IMR-90 (cell line): ENCODE data around the gene ENPP3. TPM values are rescaled to one million over a fixed set of nuclear protein-coding genes. Genes with fewer than 3 reads are reported as not detected.

Experiments
- ATAC-seq: fragments of 200-7000 bp; cut with Tn5 transposase; 2 replicates; pipeline ENCODE4 v1.9.1; 2020; ENCODE audit warnings: low read depth, mild to moderate bottlenecking, moderate library complexity
- BruUV-seq: library from RNA; stranded (reverse); fragments of 400-500 nt; replicated peaks from 2 replicates; lab custom pipeline; 2021; lab: Mats Ljungman, UMichigan
- CTCF ChIA-PET: fragments of 300-600 bp; formaldehyde crosslinking; extraction: SDS; loops from one replicate; lab custom pipeline; 2021; ENCODE audit warnings: antibody characterized with exemption; lab: Yijun Ruan, JAX
- POLR2A ChIA-PET: fragments of 300-600 bp; sonication (Branson Sonifier 250); formaldehyde crosslinking; loops from one replicate; lab custom pipeline; 2022; ENCODE audit warnings: antibody characterized with exemption; ENCODE audit not compliant: unreplicated experiment; lab: Charles Lee
- DNase-seq: peaks from one replicate; pipeline ENCODE4 v3.0.0; 2013
- H2AFZ ChIP-seq: replicated peaks from 2 replicates; pipeline ENCODE3; 2013; ENCODE audit warnings: low read length, mild to moderate bottlenecking; ENCODE audit not compliant: poor library complexity
- H2AK5ac ChIP-seq: 2 replicates; pipeline ENCODE4 v1.6.1; 2013; ENCODE audit warnings: low read depth, low read length, inconsistent platforms
- H2AK9ac ChIP-seq: replicated peaks from 2 replicates; pipeline ENCODE3; 2013; ENCODE audit warnings: mild to moderate bottlenecking, low read depth, low read length, moderate library complexity; ENCODE audit not compliant: poor library complexity
- H2BK120ac ChIP-seq: 2 replicates; pipeline ENCODE4 v1.6.1; 2013; ENCODE audit warnings: low read depth, low read length, inconsistent platforms
- H2BK15ac ChIP-seq: 3 replicates; pipeline ENCODE4 v1.6.1; 2013; ENCODE audit warnings: low read depth, low read length, inconsistent platforms
- H2BK20ac ChIP-seq: 2 replicates; pipeline ENCODE4 v1.6.1; 2013; ENCODE audit warnings: low read depth, mild to moderate bottlenecking, inconsistent platforms, low read length, moderate library complexity
- H2BK5ac ChIP-seq: 2 replicates; pipeline ENCODE4 v1.6.1; 2013; ENCODE audit warnings: mild to moderate bottlenecking, low read depth, low read length, inconsistent platforms; ENCODE audit not compliant: poor library complexity, severe bottlenecking
- H3K14ac ChIP-seq: replicated peaks from 2 replicates; pipeline ENCODE4 v1.6.1; 2013; ENCODE audit warnings: low read depth, low read length, inconsistent platforms
- H3K18ac ChIP-seq: 2 replicates; pipeline ENCODE4 v1.6.1; 2013; ENCODE audit warnings: low read depth, low read length, control low read depth
- H3K23ac ChIP-seq: 2 replicates; pipeline ENCODE4 v1.6.1; 2013; ENCODE audit warnings: low read depth, low read length, inconsistent platforms
- H3K27ac ChIP-seq: 2 replicates; pipeline ENCODE4 v1.5.1; 2013; ENCODE audit warnings: mild to moderate bottlenecking, control low read depth, low read length; ENCODE audit not compliant: insufficient read depth
- H3K27me3 ChIP-seq: 2 replicates; pipeline ENCODE4 v1.6.1; 2013; ENCODE audit warnings: low read length; ENCODE audit not compliant: control insufficient read depth, insufficient read depth
- H3K36me3 ChIP-seq: 2 replicates; pipeline ENCODE4 v1.6.1; 2013; ENCODE audit warnings: low read length, mixed read lengths; ENCODE audit not compliant: control insufficient read depth, insufficient read depth
- H3K4ac ChIP-seq: 2 replicates; pipeline ENCODE4 v1.6.1; 2013; ENCODE audit warnings: low read depth, low read length, inconsistent platforms
- H3K4me1 ChIP-seq: 2 replicates; pipeline ENCODE4 v1.6.1; 2013; ENCODE audit warnings: low read length, mixed read lengths; ENCODE audit not compliant: control insufficient read depth, insufficient read depth
- H3K4me2 ChIP-seq: 2 replicates; pipeline ENCODE4 v1.6.1; 2013; ENCODE audit warnings: low read depth, mild to moderate bottlenecking, control low read depth, low read length, moderate library complexity
- H3K4me3 ChIP-seq: 2 replicates; pipeline ENCODE4 v1.5.1; 2013; ENCODE audit warnings: low read depth, mild to moderate bottlenecking, control low read depth, low read length, moderate library complexity; ENCODE audit not compliant: insufficient read depth
- H3K56ac ChIP-seq: 2 replicates; pipeline ENCODE4 v1.6.1; 2013; ENCODE audit warnings: low read length, inconsistent platforms; ENCODE audit not compliant: insufficient read depth; ENCODE audit errors: extremely low read depth
- H3K79me1 ChIP-seq, 2 experiments: 2 replicates each; pipeline ENCODE4 v1.6.1; 2013; ENCODE audit warnings: low read length in 2 of 2, inconsistent platforms in 1 of 2, low read depth in 1 of 2
- H3K9ac ChIP-seq: 2 replicates; pipeline ENCODE4 v1.6.1; 2013; ENCODE audit warnings: low read depth, low read length, control low read depth
- H3K9me1 ChIP-seq: 2 replicates; pipeline ENCODE4 v1.6.1; 2013; ENCODE audit warnings: low read length, inconsistent platforms; ENCODE audit not compliant: insufficient read depth
- H3K9me3 ChIP-seq: 2 replicates; pipeline ENCODE4 v1.6.1; 2013; ENCODE audit warnings: low read length; ENCODE audit not compliant: control insufficient read depth, insufficient read depth
- H4K20me1 ChIP-seq: 2 replicates; pipeline ENCODE4 v1.6.1; 2013; ENCODE audit warnings: low read length, inconsistent platforms; ENCODE audit not compliant: insufficient read depth
- H4K5ac ChIP-seq: 2 replicates; pipeline ENCODE4 v1.6.1; 2013; ENCODE audit warnings: mild to moderate bottlenecking, low read depth, low read length, control low read depth
- H4K8ac ChIP-seq, 2 experiments: 2 replicates each; pipeline ENCODE4 v1.6.1; 2013; ENCODE audit warnings: low read depth in 2 of 2, low read length in 2 of 2, control low read depth in 1 of 2, inconsistent platforms in 1 of 2
- H4K91ac ChIP-seq: 2 replicates; pipeline ENCODE4 v1.6.1; 2013; ENCODE audit warnings: low read depth, low read length, inconsistent platforms; ENCODE audit not compliant: insufficient read depth
- BHLHE40 ChIP-seq: fragments of 150-350 bp; IDR thresholded peaks from 2 replicates; pipeline ENCODE4 v1.6.1; 2016; ENCODE audit warnings: mild to moderate bottlenecking, low read depth, low read length
- CEBPB ChIP-seq: IDR thresholded peaks from 2 replicates; pipeline ENCODE4 v1.6.1; 2012; ENCODE audit warnings: low read depth, low read length, improper control_type of control experiment
- CHD1 ChIP-seq: IDR thresholded peaks from 2 replicates; pipeline ENCODE4 v1.6.1; 2012; ENCODE audit warnings: low read depth, low read length, improper control_type of control experiment
- FOS ChIP-seq: fragments of 150-350 bp; IDR thresholded peaks from 2 replicates; pipeline ENCODE4 v1.6.1; 2016; ENCODE audit warnings: low read depth, low read length
- MAFK ChIP-seq: IDR thresholded peaks from 2 replicates; pipeline ENCODE4 v1.6.1; 2012; ENCODE audit warnings: low read depth, low read length, improper control_type of control experiment
- MAZ ChIP-seq: IDR thresholded peaks from 2 replicates; pipeline ENCODE4 v1.6.1; 2012; ENCODE audit warnings: low read depth, mild to moderate bottlenecking, low read length, improper control_type of control experiment, moderate library complexity, borderline replicate concordance
- MXI1 ChIP-seq: IDR thresholded peaks from 2 replicates; pipeline ENCODE4 v1.6.1; 2012; ENCODE audit warnings: low read depth, mild to moderate bottlenecking, low read length, moderate library complexity, borderline replicate concordance
- NFE2L2 ChIP-seq: fragments of 150-350 bp; IDR thresholded peaks from 2 replicates; pipeline ENCODE4 v1.6.1; 2016; ENCODE audit warnings: low read depth, mild to moderate bottlenecking, low read length
- POLR2A ChIP-seq: IDR thresholded peaks from 2 replicates; pipeline ENCODE4 v1.6.1; 2012; ENCODE audit warnings: mild to moderate bottlenecking, low read depth, low read length
- RAD21 ChIP-seq: IDR thresholded peaks from 2 replicates; pipeline ENCODE4 v1.6.1; 2012; ENCODE audit warnings: low read length, improper control_type of control experiment
- RCOR1 ChIP-seq: IDR thresholded peaks from 2 replicates; pipeline ENCODE4 v1.6.1; 2012; ENCODE audit warnings: mild to moderate bottlenecking, low read length, improper control_type of control experiment; ENCODE audit not compliant: insufficient replicate concordance
- RFX5 ChIP-seq: IDR thresholded peaks from 2 replicates; pipeline ENCODE4 v1.8.0; 2012; ENCODE audit warnings: low read depth, mild to moderate bottlenecking, low read length, moderate library complexity
- SMC3 ChIP-seq: fragments of 150-350 bp; IDR thresholded peaks from 2 replicates; pipeline ENCODE4 v1.6.1; 2016; ENCODE audit warnings: low read depth, mild to moderate bottlenecking, antibody characterized with exemption, low read length, moderate library complexity
- WGBS, 2 experiments: methylation state at CpG; one replicate each; pipeline versions ENCODE4 v1.1.5 to v1.1.7; 2013; ENCODE audit warnings: missing lambda C conversion rate in 2 of 2; ENCODE audit not compliant: insufficient read length in 1 of 2; ENCODE audit errors: extremely low coverage in 2 of 2; 5-methylcytosine and 5-hydroxymethylcytosine counted together
- dilution Hi-C: fragments of 300-500 bp; cut with HindIII; formaldehyde crosslinking; loops from one replicate; pipeline ENCODE4 v1.14.3; 2018; ENCODE audit warnings: low sequenced_read_pairs; ENCODE audit not compliant: unreplicated experiment
- in situ Hi-C: fragments of 300-500 bp; cut with MboI; formaldehyde crosslinking; loops from 3 replicates; pipeline ENCODE4 v1.14.3; 2019; ENCODE audit warnings: low sequenced_read_pairs, inconsistent platforms, mixed read lengths
- intact Hi-C: fragments of 100-400 bp; cut with micrococcal nuclease; formaldehyde crosslinking; loops from 2 replicates; pipeline ENCODE4 v1.10.0; 2022
- polyA plus RNA-seq, 3 experiments: library from polyadenylated mRNA; depleted of rRNA; stranded (reverse); fragments of >200 nt; gene quantifications; 2 replicates each; pipeline ENCODE4 v1.2.3, GENCODE V29; 2012; ENCODE audit warnings: low replicate concordance in 1 of 3
- total RNA-seq: library from RNA; depleted of rRNA; stranded (reverse); fragments of >200 nt; gene quantifications from 2 replicates; pipeline ENCODE4 v1.2.3, GENCODE V29; 2012
- TF ChIP-seq, protein P1 (sequence below): conservative IDR thresholded peaks from 2 replicates; pipeline ENCODE4 v1.5.1; 2012; ENCODE audit warnings: mild to moderate bottlenecking, low read depth, low read length, improper control_type of control experiment
- TF ChIP-seq, protein P2 (sequence below): fragments of 150-350 bp; IDR thresholded peaks from 2 replicates; pipeline ENCODE4 v1.6.1; 2016; ENCODE audit warnings: low read depth, mild to moderate bottlenecking, low read length, moderate library complexity, borderline replicate concordance
- TF ChIP-seq, protein P3 (sequence below): fragments of 150-350 bp; IDR thresholded peaks from 2 replicates; pipeline ENCODE4 v1.6.1; 2017; ENCODE audit warnings: mild to moderate bottlenecking, antibody characterized with exemption, low read length, low read depth

The ENPP3 gene
- total and polyA plus RNA-seq, 2 of the 4 experiments (the other 2 are of a cell fraction) = under 0.01 to 0.05 TPM

DNA sequence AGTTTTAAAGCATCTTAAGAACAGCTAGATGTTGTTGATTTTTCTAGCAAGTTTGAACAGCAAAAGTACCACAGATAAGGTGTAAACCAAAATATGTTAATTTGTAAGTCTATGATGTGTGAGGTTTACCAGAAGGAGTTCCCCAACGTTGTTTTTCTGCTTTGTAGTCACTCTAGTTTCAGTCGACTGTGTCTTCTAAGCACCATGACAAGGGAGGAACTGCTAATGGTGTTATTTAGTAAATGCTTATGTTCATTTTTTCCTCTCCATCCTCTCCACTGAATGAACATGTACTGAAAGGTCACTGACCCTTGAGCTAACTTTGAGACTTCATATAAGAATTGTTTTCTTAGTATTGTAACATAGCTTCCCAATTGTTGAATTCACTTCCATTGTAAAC lies 3.0 kb downstream of the ENPP3 start:
- no peak overlapping the region for H2AFZ ChIP-seq
- H4K5ac ChIP-seq = no peak overlapping the region
- H2BK15ac ChIP-seq = no peak overlapping the region
- H3K4me2 ChIP-seq = no peak overlapping the region
- CTCF ChIA-PET = interaction anchor here (0.6 to 2.1 kb wide), 2 partner anchors 12 to 30 kb away, joined by 3 to 18 read pairs; partner anchors contain the start of gene MED23
- H2BK20ac ChIP-seq = no peak overlapping the region
- no peaks in the 10 kb centered on the region for H3K79me1 ChIP-seq
- H3K27ac ChIP-seq = no peak overlapping the region
- H3K9me1 ChIP-seq = no peaks in the 10 kb centered on the region
- H2AK9ac ChIP-seq = no peak overlapping the region
- H3K27me3 ChIP-seq = peaks cover 5% of the 10 kb centered on the region; the same call in 1 of the 2 replicates
- H3K9me3 ChIP-seq = no peaks in the 10 kb centered on the region
- no peak overlapping the region for H3K23ac ChIP-seq
- in situ Hi-C loops = no loop called here
- TF ChIP-seq CEBPB (no peak), MXI1 (no peak), SMC3 (no peak), POLR2A (no peak), RAD21 (no peak), NFE2L2 (no peak), BHLHE40 (no peak), MAFK (no peak), FOS (no peak), RFX5 (no peak), RCOR1 (no peak), CHD1 (no peak), MAZ (no peak)
- TF ChIP-seq, protein P1, sequence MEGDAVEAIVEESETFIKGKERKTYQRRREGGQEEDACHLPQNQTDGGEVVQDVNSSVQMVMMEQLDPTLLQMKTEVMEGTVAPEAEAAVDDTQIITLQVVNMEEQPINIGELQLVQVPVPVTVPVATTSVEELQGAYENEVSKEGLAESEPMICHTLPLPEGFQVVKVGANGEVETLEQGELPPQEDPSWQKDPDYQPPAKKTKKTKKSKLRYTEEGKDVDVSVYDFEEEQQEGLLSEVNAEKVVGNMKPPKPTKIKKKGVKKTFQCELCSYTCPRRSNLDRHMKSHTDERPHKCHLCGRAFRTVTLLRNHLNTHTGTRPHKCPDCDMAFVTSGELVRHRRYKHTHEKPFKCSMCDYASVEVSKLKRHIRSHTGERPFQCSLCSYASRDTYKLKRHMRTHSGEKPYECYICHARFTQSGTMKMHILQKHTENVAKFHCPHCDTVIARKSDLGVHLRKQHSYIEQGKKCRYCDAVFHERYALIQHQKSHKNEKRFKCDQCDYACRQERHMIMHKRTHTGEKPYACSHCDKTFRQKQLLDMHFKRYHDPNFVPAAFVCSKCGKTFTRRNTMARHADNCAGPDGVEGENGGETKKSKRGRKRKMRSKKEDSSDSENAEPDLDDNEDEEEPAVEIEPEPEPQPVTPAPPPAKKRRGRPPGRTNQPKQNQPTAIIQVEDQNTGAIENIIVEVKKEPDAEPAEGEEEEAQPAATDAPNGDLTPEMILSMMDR = no peak
- TF ChIP-seq, protein P2, sequence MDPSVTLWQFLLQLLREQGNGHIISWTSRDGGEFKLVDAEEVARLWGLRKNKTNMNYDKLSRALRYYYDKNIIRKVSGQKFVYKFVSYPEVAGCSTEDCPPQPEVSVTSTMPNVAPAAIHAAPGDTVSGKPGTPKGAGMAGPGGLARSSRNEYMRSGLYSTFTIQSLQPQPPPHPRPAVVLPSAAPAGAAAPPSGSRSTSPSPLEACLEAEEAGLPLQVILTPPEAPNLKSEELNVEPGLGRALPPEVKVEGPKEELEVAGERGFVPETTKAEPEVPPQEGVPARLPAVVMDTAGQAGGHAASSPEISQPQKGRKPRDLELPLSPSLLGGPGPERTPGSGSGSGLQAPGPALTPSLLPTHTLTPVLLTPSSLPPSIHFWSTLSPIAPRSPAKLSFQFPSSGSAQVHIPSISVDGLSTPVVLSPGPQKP = no peak
- TF ChIP-seq, protein P3, sequence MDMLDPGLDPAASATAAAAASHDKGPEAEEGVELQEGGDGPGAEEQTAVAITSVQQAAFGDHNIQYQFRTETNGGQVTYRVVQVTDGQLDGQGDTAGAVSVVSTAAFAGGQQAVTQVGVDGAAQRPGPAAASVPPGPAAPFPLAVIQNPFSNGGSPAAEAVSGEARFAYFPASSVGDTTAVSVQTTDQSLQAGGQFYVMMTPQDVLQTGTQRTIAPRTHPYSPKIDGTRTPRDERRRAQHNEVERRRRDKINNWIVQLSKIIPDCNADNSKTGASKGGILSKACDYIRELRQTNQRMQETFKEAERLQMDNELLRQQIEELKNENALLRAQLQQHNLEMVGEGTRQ = no peak
- no peak overlapping the region for H3K4me3 ChIP-seq
- H3K9ac ChIP-seq = no peak overlapping the region
- H2BK5ac ChIP-seq = no peak overlapping the region
- dilution Hi-C loops = no loop called here
- H4K20me1 ChIP-seq = no peaks in the 10 kb centered on the region
- H3K14ac ChIP-seq = no peak overlapping the region
- no peak overlapping the region for H4K91ac ChIP-seq
- no peak for DNase-seq
- no peaks in the 10 kb centered on the region for H3K36me3 ChIP-seq
- POLR2A ChIA-PET = no interaction called here
- no TSS peak for BruUV-seq
- H3K18ac ChIP-seq = no peak overlapping the region
- intact Hi-C loops = no loop called here
- no peak overlapping the region for H4K8ac ChIP-seq
- H2BK120ac ChIP-seq = no peak overlapping the region
- no peak overlapping the region for H2AK5ac ChIP-seq
- WGBS, 2 experiments = no CpG with 5 or more reads among the region's 2 CpGs
- H3K4me1 ChIP-seq = peaks cover 3% of the 10 kb centered on the region; the same call in 1 of the 2 replicates
- no peak overlapping the region for H3K56ac ChIP-seq
- no peak overlapping the region for H3K4ac ChIP-seq
- no peak for ATAC-seq
